ENCODE results near the gene OR4E1. TPM values are rescaled to one million over a fixed set of nuclear protein-coding genes. Genes with fewer than 3 reads are reported as not detected.

Gene OR4E1
- total RNA-seq, 1 donor from 2014 or later: not detected

- no peak overlapping the region for H3K4me3 Mint-ChIP-seq (ENCODE audit: low read depth)
- peaks cover 15% of the 10 kb centered on the region for H3K4me1 Mint-ChIP-seq (ENCODE audit: low read depth)
- no peak overlapping the region for H3K27ac Mint-ChIP-seq
- no peaks in the 10 kb centered on the region for H3K27me3 Mint-ChIP-seq
- no peak for DNase-seq (ENCODE audit: low spot score, unreplicated experiment)
- peaks cover 8% of the 10 kb centered on the region for H3K9me3 Mint-ChIP-seq (ENCODE audit: low read depth)
- H3K36me3 Mint-ChIP-seq (ENCODE audit: insufficient read depth): no peaks in the 10 kb centered on the region
- no peak for TF ChIP-seq CTCF (IDR thresholded peaks at IDR 0.05; ENCODE audit: unreplicated experiment)
Measured at GRCh38 chr14:21671371-21671770, 2.2 kb downstream of the OR4E1 start.

GRCh38 chr14:21669284-21669683, 4.3 kb downstream of the OR4E1 start:
- peaks cover 15% of the 10 kb centered on the region for H3K4me1 Mint-ChIP-seq (ENCODE audit: low read depth)
- H3K4me3 Mint-ChIP-seq (ENCODE audit: low read depth): no peak overlapping the region
- no peaks in the 10 kb centered on the region for H3K27me3 Mint-ChIP-seq
- no peak for DNase-seq (ENCODE audit: low spot score, unreplicated experiment)
- peak overlapping the region; percentile 49 for H3K27ac Mint-ChIP-seq
- H3K9me3 Mint-ChIP-seq (ENCODE audit: low read depth): peaks cover 8% of the 10 kb centered on the region
- no peaks in the 10 kb centered on the region for H3K36me3 Mint-ChIP-seq (ENCODE audit: insufficient read depth)
- TF ChIP-seq CTCF (IDR thresholded peaks at IDR 0.05; ENCODE audit: unreplicated experiment): no peak

- TF ChIP-seq CTCF (IDR thresholded peaks at IDR 0.05; ENCODE audit: unreplicated experiment): no peak
- H3K27me3 Mint-ChIP-seq: no peaks in the 10 kb centered on the region
Measured at GRCh38 chr14:21668377-21668776, 5.2 kb downstream of the OR4E1 start.

GRCh38 chr14:21656980-21657379, 16.6 kb downstream of the OR4E1 start:
- Mint-ChIP-seq H3K4me1 (ENCODE audit: low read depth) (no peaks in the 10 kb centered on the region), H3K36me3 (ENCODE audit: insufficient read depth) (no peaks in the 10 kb centered on the region), H3K27me3 (peaks cover 5% of the 10 kb centered on the region), H3K27ac (no peak overlapping the region), H3K9me3 (ENCODE audit: low read depth) (no peaks in the 10 kb centered on the region), H3K4me3 (ENCODE audit: low read depth) (no peak overlapping the region)
- DNase-seq (ENCODE audit: low spot score, unreplicated experiment): no peak
- TF ChIP-seq CTCF (IDR thresholded peaks at IDR 0.05; ENCODE audit: unreplicated experiment): no peak

More at GRCh38 chr14:21668377-21668776, 5.2 kb downstream of the OR4E1 start:
- no peak for DNase-seq (ENCODE audit: low spot score, unreplicated experiment)
- H3K9me3 Mint-ChIP-seq (ENCODE audit: low read depth): peaks cover 13% of the 10 kb centered on the region
- no peak overlapping the region for H3K4me3 Mint-ChIP-seq (ENCODE audit: low read depth)
- no peak overlapping the region for H3K27ac Mint-ChIP-seq
- peaks cover 15% of the 10 kb centered on the region for H3K4me1 Mint-ChIP-seq (ENCODE audit: low read depth)
- no peaks in the 10 kb centered on the region for H3K36me3 Mint-ChIP-seq (ENCODE audit: insufficient read depth)

GRCh38 chr14:21654215-21654614, 19.4 kb downstream of the OR4E1 start:
- Mint-ChIP-seq H3K36me3 (ENCODE audit: insufficient read depth) (no peaks in the 10 kb centered on the region), H3K27ac (no peak overlapping the region), H3K9me3 (ENCODE audit: low read depth) (no peaks in the 10 kb centered on the region), H3K4me1 (ENCODE audit: low read depth) (no peaks in the 10 kb centered on the region), H3K27me3 (peaks cover 5% of the 10 kb centered on the region), H3K4me3 (ENCODE audit: low read depth) (no peak overlapping the region)
- no peak for DNase-seq (ENCODE audit: low spot score, unreplicated experiment)
- TF ChIP-seq CTCF (IDR thresholded peaks at IDR 0.05; ENCODE audit: unreplicated experiment): no peak

Data from progenitor cell of endocrine pancreas (in vitro differentiated cells).